Stomach (tissue), 9 donors: ENCODE results near the gene C18orf32. TPM values are rescaled to one million over a fixed set of nuclear protein-coding genes. Genes with fewer than 3 reads are reported as not detected.

Experiments
- DNase-seq, 2 donors: peaks; one replicate each; pipeline versions ENCODE4 v3.0.0 to v3.0.0-alpha.2; 2013 to 2019
- H3K27ac ChIP-seq, 5 donors: fragments of 200-600 bp in 4 of 5; sonication (generic) in 4 of 5; one replicate each; pipeline ENCODE4 v1.5.1; 2013 to 2019; ENCODE audit warnings: mild to moderate bottlenecking in 1 of 5, moderate library complexity in 1 of 5
- H3K27me3 ChIP-seq, 3 donors: fragments of 200-600 bp; sonication (generic); one replicate each; pipeline ENCODE4 v1.5.1; 2017 to 2019; ENCODE audit warnings: mixed run types in 1 of 3
- H3K36me3 ChIP-seq, 4 donors: fragments of 200-600 bp; sonication (generic); 1 replicate in 3 of 4; 2 replicates in 1 of 4; pipeline ENCODE4 v1.5.1; 2016 to 2019
- H3K4me1 ChIP-seq, 4 donors: fragments of 200-600 bp; sonication (generic); one replicate each; pipeline ENCODE4 v1.5.1; 2016 to 2019
- H3K4me3 ChIP-seq, 4 donors: fragments of 200-600 bp; sonication (generic) in 3 of 4; one replicate each; pipeline ENCODE4 v1.5.1; 2016 to 2019; ENCODE audit warnings: mild to moderate bottlenecking in 1 of 4
- H3K9me3 ChIP-seq, 4 donors: fragments of 200-600 bp; sonication (generic); one replicate each; pipeline ENCODE4 v1.5.1; 2016 to 2019
- EP300 ChIP-seq: sonication (generic); formaldehyde crosslinking; IDR thresholded peaks from one replicate; pipeline ENCODE4 v1.6.1; 2017; ENCODE audit warnings: antibody characterized with exemption
- POLR2A ChIP-seq, 4 donors: fragments of 450-650 bp; IDR thresholded peaks; one replicate each; pipeline ENCODE4 v1.6.1; 2016; ENCODE audit warnings: antibody characterized with exemption in 4 of 4, control low read depth in 2 of 4, mild to moderate bottlenecking in 1 of 4, moderate library complexity in 1 of 4
- POLR2AphosphoS5 ChIP-seq, 3 donors: sonication (generic); formaldehyde crosslinking; IDR thresholded peaks; one replicate each; pipeline ENCODE4 v1.6.1; 2016; ENCODE audit warnings: antibody characterized with exemption in 3 of 3
- WGBS, 5 donors: extraction: QIAGEN DNeasy Blood & Tissue Kit in 3 of 5; methylation state at CpG; one replicate each; pipeline versions ENCODE4 v1.1.5 to v1.1.7; 2013 to 2018; 5-methylcytosine and 5-hydroxymethylcytosine counted together
- intact Hi-C: fragments of 100-400 bp; cut with DNase I; formaldehyde crosslinking; loops from one replicate; pipeline ENCODE4 v1.15.1; 2023; ENCODE audit warnings: low total_unique reads
- polyA plus RNA-seq, 3 donors: library from polyadenylated mRNA; stranded (reverse); fragments of 200-250 nt; gene quantifications; one replicate each; pipeline ENCODE4 v1.2.3, GENCODE V29; 2013
- total RNA-seq, 5 donors: library from RNA; depleted of rRNA; stranded (reverse); fragments of >200 nt; gene quantifications; one replicate each; pipeline versions ENCODE4 v1.1.0 to v1.2.3, GENCODE V29; 2014 to 2016
- TF ChIP-seq, protein P1 (sequence below), 7 experiments: fragments of 450-650 bp in 4 of 7; fragments of 200-600 bp in 3 of 7; sonication (generic) in 3 of 7; IDR thresholded peaks; one replicate each; pipeline ENCODE4 v1.5.1; 2016 to 2019; ENCODE audit warnings: antibody characterized with exemption in 7 of 7, control low read depth in 2 of 7, mild to moderate bottlenecking in 1 of 7
- donor health status: healthy with polysubstance abuse.
- donor health status: Bipolar disorder and iron deficiency.
- donor health status: healthy.

Gene C18orf32
- total and polyA plus RNA-seq, 8 donors = 0.58 to 186 (median 62.7) TPM

DNA sequence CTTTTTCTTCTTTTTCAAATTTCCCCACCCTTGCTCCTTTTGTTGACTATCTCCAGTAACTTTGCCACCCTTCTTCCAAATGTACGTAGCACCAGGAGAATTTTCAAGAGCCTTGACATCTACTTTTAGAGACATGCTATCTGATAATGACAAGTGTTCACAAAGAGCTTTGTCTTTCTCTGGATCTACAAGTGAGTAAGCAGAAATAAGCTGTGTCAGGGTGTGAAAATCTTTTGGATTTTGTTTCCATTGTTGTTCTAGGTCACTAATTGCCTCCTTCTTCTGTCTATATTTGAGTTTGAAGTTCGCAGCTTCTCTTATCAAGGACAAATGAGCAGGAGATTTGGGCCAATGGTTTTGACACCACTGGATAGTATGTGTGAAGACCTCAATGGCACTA is 8.4 kb upstream of the C18orf32 start:
- Histone ChIP-seq H3K36me3 (peaks cover 6 to 10% (median 9%) of the 10 kb centered on the region in 4 donors), H3K4me3 (no peak overlapping the region), H3K4me1 (peaks cover 9 to 18% (median 14%) of the 10 kb centered on the region in 4 donors), H3K27ac (no peak overlapping the region), H3K9me3 (no peaks in the 10 kb centered on the region), H3K27me3 (peaks cover 0 to 17% (median 0%) of the 10 kb centered on the region in 3 donors)
- TF ChIP-seq POLR2A (IDR thresholded peaks at IDR 0.05) (no peak), POLR2AphosphoS5 (IDR thresholded peaks at IDR 0.05) (no peak), EP300 (no peak)
- TF ChIP-seq, protein P1, sequence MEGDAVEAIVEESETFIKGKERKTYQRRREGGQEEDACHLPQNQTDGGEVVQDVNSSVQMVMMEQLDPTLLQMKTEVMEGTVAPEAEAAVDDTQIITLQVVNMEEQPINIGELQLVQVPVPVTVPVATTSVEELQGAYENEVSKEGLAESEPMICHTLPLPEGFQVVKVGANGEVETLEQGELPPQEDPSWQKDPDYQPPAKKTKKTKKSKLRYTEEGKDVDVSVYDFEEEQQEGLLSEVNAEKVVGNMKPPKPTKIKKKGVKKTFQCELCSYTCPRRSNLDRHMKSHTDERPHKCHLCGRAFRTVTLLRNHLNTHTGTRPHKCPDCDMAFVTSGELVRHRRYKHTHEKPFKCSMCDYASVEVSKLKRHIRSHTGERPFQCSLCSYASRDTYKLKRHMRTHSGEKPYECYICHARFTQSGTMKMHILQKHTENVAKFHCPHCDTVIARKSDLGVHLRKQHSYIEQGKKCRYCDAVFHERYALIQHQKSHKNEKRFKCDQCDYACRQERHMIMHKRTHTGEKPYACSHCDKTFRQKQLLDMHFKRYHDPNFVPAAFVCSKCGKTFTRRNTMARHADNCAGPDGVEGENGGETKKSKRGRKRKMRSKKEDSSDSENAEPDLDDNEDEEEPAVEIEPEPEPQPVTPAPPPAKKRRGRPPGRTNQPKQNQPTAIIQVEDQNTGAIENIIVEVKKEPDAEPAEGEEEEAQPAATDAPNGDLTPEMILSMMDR (IDR thresholded peaks at IDR 0.05) = no peak
- no peak for DNase-seq
- WGBS, 5 donors = 46 to 64% (median 54%) methylated on average over 2 of the region's 2 CpGs
- intact Hi-C loops = no loop called here

DNA sequence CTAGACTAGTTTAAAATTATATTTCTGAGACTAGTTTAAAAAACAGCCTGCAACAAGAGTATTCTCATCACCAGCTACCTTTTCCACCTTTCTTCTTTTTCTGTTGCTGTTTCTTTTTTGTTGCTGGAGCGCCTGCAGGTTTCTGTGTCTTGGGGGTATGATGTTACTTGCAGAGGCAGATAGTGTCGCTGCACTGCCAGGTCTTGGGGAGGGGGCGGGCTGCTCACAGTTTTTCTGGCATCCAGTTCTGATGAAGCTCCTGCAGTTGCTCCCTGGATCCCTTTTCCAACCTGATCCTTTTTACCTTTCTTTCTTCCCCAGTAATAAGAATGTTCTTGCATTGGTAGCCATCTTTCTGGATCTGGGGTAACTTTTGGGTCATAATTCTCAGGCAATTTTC is 8.0 kb upstream of the C18orf32 start:
- intact Hi-C loops = no loop called here

DNA sequence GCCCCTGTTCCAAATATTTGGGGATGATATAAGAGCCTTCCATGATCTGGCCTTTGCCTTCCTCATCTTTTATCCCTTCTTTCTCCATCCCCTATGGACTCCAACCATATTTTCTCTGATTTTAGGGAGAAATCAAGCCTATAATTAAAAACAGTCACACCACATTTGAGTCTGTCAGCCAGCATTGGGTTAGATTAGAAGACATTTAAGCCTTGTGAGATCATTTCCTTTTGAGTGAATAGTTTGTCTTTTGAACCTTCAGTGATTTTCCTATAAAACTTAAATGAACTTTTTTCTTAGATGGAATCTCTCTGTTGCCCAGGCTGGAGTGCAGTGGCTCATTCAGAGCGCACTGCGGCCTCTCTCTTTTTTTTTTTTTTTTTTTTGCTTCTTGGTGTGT is 7.6 kb upstream of the C18orf32 start:
- no peak for DNase-seq
- Histone ChIP-seq H3K27ac (no peak overlapping the region), H3K4me1 (peaks cover 16 to 26% (median 22%) of the 10 kb centered on the region in 4 donors), H3K4me3 (no peak overlapping the region), H3K27me3 (peaks cover 0 to 8% (median 0%) of the 10 kb centered on the region in 3 donors), H3K36me3 (peaks cover 14 to 18% (median 17%) of the 10 kb centered on the region in 4 donors), H3K9me3 (no peaks in the 10 kb centered on the region)
- intact Hi-C loops = no loop called here
- TF ChIP-seq POLR2A (IDR thresholded peaks at IDR 0.05) (no peak), POLR2AphosphoS5 (IDR thresholded peaks at IDR 0.05) (no peak), EP300 (no peak)
- TF ChIP-seq, protein P1 (IDR thresholded peaks at IDR 0.05) = no peak
- 90 to 97% (median 96%) methylated on average over 2 of the region's 2 CpGs for whole genome bisulfite sequencing, 5 donors

More for the DNA sequence above, 8.0 kb upstream of the C18orf32 start:
- Histone ChIP-seq H3K4me3 (no peak overlapping the region), H3K9me3 (no peaks in the 10 kb centered on the region), H3K4me1 (peaks cover 13 to 22% (median 18%) of the 10 kb centered on the region in 4 donors), H3K27ac (no peak overlapping the region), H3K27me3 (peaks cover 0 to 13% (median 0%) of the 10 kb centered on the region in 3 donors), H3K36me3 (peaks cover 10 to 14% (median 13%) of the 10 kb centered on the region in 4 donors)
- no peak for TF ChIP-seq EP300
- TF ChIP-seq POLR2AphosphoS5 (IDR thresholded peaks at IDR 0.05) = no peak
- no peak for TF ChIP-seq POLR2A (IDR thresholded peaks at IDR 0.05)
- TF ChIP-seq, protein P1 (IDR thresholded peaks at IDR 0.05) = no peak
- whole genome bisulfite sequencing, 5 donors = 81 to 91% (median 86%) methylated on average over 3 of the region's 3 CpGs
- DNase-seq = no peak

DNA sequence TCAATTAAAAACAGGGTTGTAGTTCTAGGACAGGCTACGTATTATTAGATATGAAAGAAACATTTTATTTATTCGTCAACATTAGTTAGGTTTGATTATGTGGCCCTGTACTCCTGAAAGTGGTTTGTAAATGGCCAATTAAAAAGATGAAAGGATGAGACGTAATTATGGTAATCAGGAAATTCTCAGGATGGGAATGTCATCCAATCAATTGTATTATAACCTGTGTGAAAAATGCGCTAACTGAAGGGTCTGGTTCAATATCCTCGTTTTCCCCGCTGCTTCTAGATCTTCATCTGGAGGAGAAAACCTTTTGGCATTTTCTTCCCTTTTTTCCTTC is 5.6 kb upstream of the C18orf32 start:
- H3K4me3 ChIP-seq = peak overlapping the region in 1 of 4 donors; percentile 84
- intact Hi-C loops = no loop called here
- no peaks in the 10 kb centered on the region for H3K9me3 ChIP-seq
- H3K27me3 ChIP-seq = no peaks in the 10 kb centered on the region
- no peak for TF ChIP-seq POLR2A (IDR thresholded peaks at IDR 0.05)
- TF ChIP-seq, protein P1 (IDR thresholded peaks at IDR 0.05) = no peak
- TF ChIP-seq EP300 = no peak
- TF ChIP-seq POLR2AphosphoS5 (IDR thresholded peaks at IDR 0.05) = no peak
- H3K36me3 ChIP-seq = peaks cover 22 to 38% (median 37%) of the 10 kb centered on the region in 4 donors
- H3K27ac ChIP-seq = no peak overlapping the region
- no peak for DNase-seq
- WGBS, 5 donors = 52 to 63% (median 57%) methylated on average over 6 of the region's 6 CpGs
- H3K4me1 ChIP-seq = peaks cover 16 to 45% (median 32%) of the 10 kb centered on the region in 4 donors
